Cardiac ventricle fibroblast (primary cell): Measurements from ENCODE around the gene COL3A1. TPM values are rescaled to one million over a fixed set of nuclear protein-coding genes. Genes with fewer than 3 reads are reported as not detected.

Experiments used
- total RNA-seq: library from RNA; depleted of rRNA; stranded (reverse); fragments of >200 nt; gene quantifications from 2 replicates; pipeline ENCODE4 v1.2.3, GENCODE V29; 2015

COL3A1 gene
- 10,648 and 10,756 TPM in 2 replicates for total RNA-seq

GRCh38 chr2:188974164-188974563 is at the start of gene COL3A1:
TSS of gene COL3A1 (plus strand) at chr2:188974373. CDS start at chr2:188974490, 117 bp downstream.

Other genes starting within 250 kb of the COL3A1 start
- 680 and 686 TPM in 2 replicates for gene COL5A2, start 205.4 kb downstream of the COL3A1 start, total RNA-seq